Lower lobe of right lung (tissue), 2 donors: Measurements from ENCODE around the gene SEC22A. TPM values are rescaled to one million over a fixed set of nuclear protein-coding genes. Genes with fewer than 3 reads are reported as not detected.
"Not testable (repeated sequence)": the region's sequence is repeated elsewhere in the genome, so short reads cannot be mapped to it uniquely, and the experiment has no call there.

Experiments
- ATAC-seq, 2 donors: fragments of 200-7000 bp; cut with Tn5 transposase; one replicate each; pipeline ENCODE4 v1.9.1; 2020 to 2022; ENCODE audit warnings: mild to moderate bottlenecking in 2 of 2, moderate library complexity in 2 of 2
- DNase-seq: peaks from one replicate; pipeline ENCODE4 v3.0.0-alpha.2; 2020
- H3K27ac ChIP-seq: fragments of 200-600 bp; one replicate; pipeline ENCODE4 v1.8.0; 2022
- H3K27me3 ChIP-seq: fragments of 200-600 bp; one replicate; pipeline ENCODE4 v1.8.0; 2022; ENCODE audit warnings: low read depth
- H3K36me3 ChIP-seq: fragments of 200-600 bp; one replicate; pipeline ENCODE4 v1.8.0; 2022; ENCODE audit warnings: mild to moderate bottlenecking
- H3K4me1 ChIP-seq: fragments of 200-600 bp; one replicate; pipeline ENCODE4 v1.8.0; 2022
- H3K4me3 ChIP-seq: fragments of 200-600 bp; one replicate; pipeline ENCODE4 v1.8.0; 2022; ENCODE audit warnings: mild to moderate bottlenecking
- H3K9me3 ChIP-seq: fragments of 200-600 bp; one replicate; pipeline ENCODE4 v1.8.0; 2022
- CTCF ChIP-seq: fragments of 200-600 bp; IDR thresholded peaks from one replicate; pipeline ENCODE4 v1.8.0; 2022; ENCODE audit warnings: antibody characterized with exemption, mild to moderate bottlenecking
- intact Hi-C: fragments of 100-400 bp; cut with DNase I; formaldehyde crosslinking; loops from one replicate; pipeline ENCODE4 v1.11.0; 2022
- total RNA-seq: library from RNA; stranded (reverse); fragmentation: NEBNext Ultra II Directional; extraction: Animal tissue kit (Norgen Biotek cat#: 25700); gene quantifications from one replicate; pipeline ENCODE4 v1.2.1, GENCODE V29; 2021
- donor health status: DM: no; HTN: yes; CAD: no; lungs with severe emphysema.

The SEC22A gene
- total RNA-seq, 1 donor from 2014 or later = 15.5 TPM

GRCh38 chr3:123229145-123229544 is 27.4 kb downstream of the SEC22A start:
- no peak for ATAC-seq
- Histone ChIP-seq H3K36me3 (peaks cover 27% of the 10 kb centered on the region), H3K4me1 (no peaks in the 10 kb centered on the region), H3K9me3 (peaks cover 12% of the 10 kb centered on the region), H3K27me3 (no peaks in the 10 kb centered on the region), H3K27ac (no peak overlapping the region), H3K4me3 (no peak overlapping the region)
- intact Hi-C loops = no loop called here
- no peak for TF ChIP-seq CTCF
- DNase-seq = no peak

GRCh38 chr3:123236902-123237301 is 35.2 kb downstream of the SEC22A start:
- ATAC-seq = no peak
- intact Hi-C loops = no loop called here
- H3K27ac ChIP-seq = no peak overlapping the region
- TF ChIP-seq CTCF = no peak
- DNase-seq = no peak
- H3K36me3 ChIP-seq = peaks cover 8% of the 10 kb centered on the region
- H3K9me3 ChIP-seq = no peaks in the 10 kb centered on the region
- no peaks in the 10 kb centered on the region for H3K27me3 ChIP-seq
- H3K4me3 ChIP-seq = no peak overlapping the region
- H3K4me1 ChIP-seq = no peaks in the 10 kb centered on the region

GRCh38 chr3:123239186-123239585 is 37.4 kb downstream of the SEC22A start:
- H3K27me3 ChIP-seq, H3K27ac ChIP-seq, H3K9me3 ChIP-seq, intact Hi-C loops, ATAC-seq, H3K4me1 ChIP-seq, H3K4me3 ChIP-seq, DNase-seq, H3K36me3 ChIP-seq: not testable (repeated sequence)

GRCh38 chr3:123239756-123240155 is 38.0 kb downstream of the SEC22A start:
- intact Hi-C loops = no loop called here
- ATAC-seq = no peak
- Histone ChIP-seq H3K9me3 (no peaks in the 10 kb centered on the region), H3K36me3 (no peaks in the 10 kb centered on the region), H3K27ac (no peak overlapping the region), H3K27me3 (no peaks in the 10 kb centered on the region), H3K4me1 (no peaks in the 10 kb centered on the region), H3K4me3 (no peak overlapping the region)
- no peak for DNase-seq
- TF ChIP-seq CTCF = no peak

- no peak for TF ChIP-seq CTCF
- Histone ChIP-seq H3K9me3 (no peaks in the 10 kb centered on the region), H3K4me3 (no peak overlapping the region), H3K27me3 (no peaks in the 10 kb centered on the region), H3K36me3 (peaks cover 28% of the 10 kb centered on the region), H3K4me1 (peaks cover 9% of the 10 kb centered on the region), H3K27ac (no peak overlapping the region)
- DNase-seq = no peak
- no peak for ATAC-seq
- intact Hi-C loops = no loop called here
These were observed 42.4 kb downstream of the SEC22A start for GRCh38 chr3:123244128-123244527.

GRCh38 chr3:123246866-123247265 is 45.1 kb downstream of the SEC22A start:
- DNase-seq (no peak), ATAC-seq (no peak)
- H3K4me1 ChIP-seq = peaks cover 9% of the 10 kb centered on the region
- peaks cover 33% of the 10 kb centered on the region for H3K36me3 ChIP-seq
- intact Hi-C loops = no loop called here
- H3K27ac ChIP-seq = no peak overlapping the region
- TF ChIP-seq CTCF = no peak
- H3K4me3 ChIP-seq = no peak overlapping the region
- H3K9me3 ChIP-seq = no peaks in the 10 kb centered on the region
- no peaks in the 10 kb centered on the region for H3K27me3 ChIP-seq
